Testis (tissue), 3 donors: ENCODE measurements around the gene SLC17A2. TPM values are rescaled to one million over a fixed set of nuclear protein-coding genes. Genes with fewer than 3 reads are reported as not detected.

Experiments
- DNase-seq: peaks from one replicate; pipeline ENCODE4 v3.0.0-alpha.2; 2019
- H3K27ac ChIP-seq, 2 donors: fragments of 200-600 bp; sonication (generic); one replicate each; pipeline ENCODE4 v1.5.1; 2019
- H3K27me3 ChIP-seq: fragments of 200-600 bp; sonication (generic); one replicate; pipeline ENCODE4 v1.5.1; 2019
- H3K36me3 ChIP-seq: fragments of 200-600 bp; sonication (generic); one replicate; pipeline ENCODE4 v1.5.1; 2017; ENCODE audit warnings: low read depth; ENCODE audit errors: missing control alignments
- H3K4me1 ChIP-seq: fragments of 200-600 bp; sonication (generic); one replicate; pipeline ENCODE4 v1.5.1; 2019
- H3K4me3 ChIP-seq, 2 donors: fragments of 200-600 bp; sonication (generic); one replicate each; pipeline ENCODE4 v1.5.1; 2017 to 2019
- H3K9me3 ChIP-seq: fragments of 200-600 bp; sonication (generic); one replicate; pipeline ENCODE4 v1.5.1; 2017
- CTCF ChIP-seq, 3 experiments: fragments of 450-650 bp in 2 of 3; fragments of 200-600 bp in 1 of 3; sonication (generic) in 1 of 3; IDR thresholded peaks; one replicate each; pipeline ENCODE4 v1.5.1; 2016 to 2019; ENCODE audit warnings: antibody characterized with exemption in 3 of 3, mild to moderate bottlenecking in 2 of 3, moderate library complexity in 1 of 3
- POLR2A ChIP-seq: fragments of 450-650 bp; IDR thresholded peaks from one replicate; pipeline ENCODE4 v1.6.1; 2017; ENCODE audit warnings: antibody characterized with exemption, mild to moderate bottlenecking, moderate library complexity
- WGBS, 2 donors: methylation state at CpG; one replicate each; pipeline ENCODE4 v1.1.5; 2018; 5-methylcytosine and 5-hydroxymethylcytosine counted together
- intact Hi-C: fragments of 100-400 bp; cut with DNase I; formaldehyde crosslinking; loops from one replicate; pipeline ENCODE4 v1.15.1; 2023; ENCODE audit warnings: low total_unique reads
- polyA plus RNA-seq: library from polyadenylated mRNA; stranded (reverse); fragments of 350-450 nt; fragmentation: Illumina TruSeq; extraction: RNeasy Lipid Tissue Mini Kit (QIAGEN cat#74804); gene quantifications from one replicate; pipeline ENCODE4 v1.2.3, GENCODE V29; 2014; ENCODE audit warnings: low read depth, low replicate concordance; ENCODE audit not compliant: insufficient read depth
- total RNA-seq, 2 donors: library from RNA; depleted of rRNA; stranded (reverse); fragments of >200 nt; gene quantifications; one replicate each; pipeline ENCODE4 v1.2.3, GENCODE V29; 2016

The SLC17A2 gene
- total and polyA plus RNA-seq, 3 donors from 2014 or later: 0.17 to 0.50 (median 0.31) TPM

DNA sequence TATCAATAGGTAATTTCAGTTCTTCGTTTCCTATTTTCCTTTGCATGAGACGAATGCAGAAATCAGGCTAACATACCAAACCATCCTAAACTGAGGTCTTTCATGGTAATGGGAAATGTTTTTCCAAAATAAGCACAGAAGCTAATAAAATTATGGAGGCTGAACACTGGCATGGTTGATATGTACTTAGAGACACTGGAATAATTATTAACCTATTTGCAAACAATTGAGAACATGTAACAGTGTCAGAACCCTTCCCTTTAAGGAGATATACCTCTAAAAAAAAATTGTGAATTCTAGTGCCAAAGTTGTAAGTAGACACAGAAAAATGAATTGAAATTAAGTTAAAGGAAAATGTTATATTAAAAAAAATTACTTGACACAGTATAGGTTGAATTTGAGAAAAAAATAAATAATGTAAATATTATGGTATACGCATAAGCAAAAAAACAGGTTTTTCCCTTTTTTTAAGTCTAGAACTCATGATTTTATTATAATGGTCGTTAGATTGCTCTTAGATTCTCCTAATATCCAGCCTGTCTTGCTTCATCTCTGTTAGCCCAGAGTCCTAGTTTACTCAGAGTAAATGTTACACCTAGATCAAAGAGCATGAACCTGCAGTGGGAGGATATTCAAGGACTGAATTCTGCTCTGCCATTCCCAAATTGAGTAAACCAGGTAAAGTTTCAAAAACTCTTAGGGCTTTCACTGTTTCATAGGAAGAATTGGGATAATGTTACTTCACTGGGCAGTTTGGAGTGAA, 1.7 kb downstream of the SLC17A2 start:
- no peaks in the 10 kb centered on the region for H3K27me3 ChIP-seq
- DNase-seq: no peak
- no peak overlapping the region for H3K4me3 ChIP-seq
- H3K27ac ChIP-seq: no peak overlapping the region
- intact Hi-C loops: no loop called here
- H3K36me3 ChIP-seq: no peaks in the 10 kb centered on the region
- WGBS, 2 donors: 88 to 89% methylated on average over 4 of the region's 4 CpGs
- TF ChIP-seq POLR2A (no peak), CTCF (IDR thresholded peaks at IDR 0.05) (no peak)
- no peaks in the 10 kb centered on the region for H3K4me1 ChIP-seq
- H3K9me3 ChIP-seq: no peaks in the 10 kb centered on the region

- 71 to 75% methylated on average over 2 of the region's 2 CpGs for WGBS, 2 donors
Observed at GRCh38 chr6:25927756-25928216, 2.7 kb downstream of the SLC17A2 start.

DNA sequence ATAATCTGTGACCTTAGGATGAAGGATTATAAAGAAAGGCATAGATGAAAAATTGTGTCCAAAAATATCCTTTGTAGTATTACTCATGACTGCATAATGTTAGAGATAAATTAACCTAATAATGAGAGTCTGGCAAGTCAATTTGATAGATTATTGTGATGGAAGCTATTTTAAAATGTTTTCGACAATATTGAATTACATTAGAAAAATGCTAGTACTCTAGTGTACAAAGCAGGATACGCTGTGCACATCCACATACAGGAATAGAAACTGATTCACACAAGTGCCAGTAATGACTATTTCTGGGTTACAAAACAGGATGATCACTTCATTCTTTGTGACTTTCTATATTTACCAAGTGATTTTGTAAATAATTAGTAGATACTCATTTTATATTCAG, 3.3 kb downstream of the SLC17A2 start:
- no peaks in the 10 kb centered on the region for H3K4me1 ChIP-seq
- no peak overlapping the region for H3K4me3 ChIP-seq
- H3K27me3 ChIP-seq: no peaks in the 10 kb centered on the region
- no peak for DNase-seq
- no peaks in the 10 kb centered on the region for H3K9me3 ChIP-seq
- no peak for TF ChIP-seq POLR2A
- no peak for TF ChIP-seq CTCF (IDR thresholded peaks at IDR 0.05)
- no peak overlapping the region for H3K27ac ChIP-seq
- 85 to 90% methylated on average over 2 of the region's 2 CpGs for WGBS, 2 donors
- intact Hi-C loops: no loop called here
- no peaks in the 10 kb centered on the region for H3K36me3 ChIP-seq

More at GRCh38 chr6:25927756-25928216, 2.7 kb downstream of the SLC17A2 start:
- intact Hi-C loops: no loop called here
- no peak overlapping the region for H3K27ac ChIP-seq
- no peak overlapping the region for H3K4me3 ChIP-seq
- H3K27me3 ChIP-seq: no peaks in the 10 kb centered on the region
- DNase-seq: no peak
- no peaks in the 10 kb centered on the region for H3K9me3 ChIP-seq
- H3K4me1 ChIP-seq: no peaks in the 10 kb centered on the region
- TF ChIP-seq POLR2A (no peak), CTCF (IDR thresholded peaks at IDR 0.05) (no peak)
- H3K36me3 ChIP-seq: no peaks in the 10 kb centered on the region

GRCh38 chr6:25925876-25926275, 4.6 kb downstream of the SLC17A2 start:
- Histone ChIP-seq H3K36me3 (no peaks in the 10 kb centered on the region), H3K4me3 (no peak overlapping the region), H3K27me3 (no peaks in the 10 kb centered on the region), H3K27ac (no peak overlapping the region), H3K9me3 (no peaks in the 10 kb centered on the region), H3K4me1 (no peaks in the 10 kb centered on the region)
- intact Hi-C loops: no loop called here
- WGBS, 2 donors: 52 to 71% methylated on average over 1 of the region's 1 CpG
- no peak for TF ChIP-seq POLR2A
- no peak for TF ChIP-seq CTCF (IDR thresholded peaks at IDR 0.05)
- no peak for DNase-seq

GRCh38 chr6:25922301-25922700, 8.2 kb downstream of the SLC17A2 start:
- H3K9me3 ChIP-seq: no peaks in the 10 kb centered on the region
- DNase-seq: no peak
- no peak overlapping the region for H3K27ac ChIP-seq
- H3K27me3 ChIP-seq: no peaks in the 10 kb centered on the region
- H3K4me1 ChIP-seq: no peaks in the 10 kb centered on the region
- 69 to 77% methylated on average over 2 of the region's 2 CpGs for WGBS, 2 donors
- TF ChIP-seq POLR2A (no peak), CTCF (IDR thresholded peaks at IDR 0.05) (no peak)
- no peak overlapping the region for H3K4me3 ChIP-seq
- intact Hi-C loops: no loop called here
- H3K36me3 ChIP-seq: no peaks in the 10 kb centered on the region
